Ectodermal cell (in vitro differentiated cells): Measurements from ENCODE around the gene TIMM22.

ENCODE experiments used
- H3K27ac ChIP-seq: 2 replicates; pipeline ENCODE4 v1.7.0; 2013; ENCODE audit warnings: mild to moderate bottlenecking, low read depth, low read length; ENCODE audit not compliant: insufficient read depth, poor library complexity, severe bottlenecking
- H3K27me3 ChIP-seq: 2 replicates; pipeline ENCODE4 v1.7.0; 2013; ENCODE audit warnings: mild to moderate bottlenecking, low read length; ENCODE audit not compliant: insufficient read depth, control insufficient read depth, poor library complexity, severe bottlenecking
- H3K36me3 ChIP-seq: one replicate; pipeline ENCODE4 v1.7.0; 2013; ENCODE audit warnings: low read length; ENCODE audit not compliant: control insufficient read depth, insufficient read depth
- H3K4me1 ChIP-seq: one replicate; pipeline ENCODE4 v1.7.0; 2013; ENCODE audit warnings: low read length; ENCODE audit not compliant: control insufficient read depth, insufficient read depth
- H3K4me3 ChIP-seq: 2 replicates; pipeline ENCODE4 v1.7.0; 2013; ENCODE audit warnings: low read depth, low read length, control low read depth; ENCODE audit not compliant: insufficient read depth
- H3K9me3 ChIP-seq: 2 replicates; pipeline ENCODE4 v1.7.0; 2013; ENCODE audit warnings: mild to moderate bottlenecking, low read length, moderate library complexity; ENCODE audit not compliant: control insufficient read depth
- WGBS, 2 experiments: methylation state at CpG; one replicate each; pipeline ENCODE4 v1.1.7; 2013; ENCODE audit warnings: missing lambda C conversion rate in 2 of 2; 5-methylcytosine and 5-hydroxymethylcytosine counted together

TIMM22 gene

GRCh38 chr17:1001640-1002411 lies 4.9 kb downstream of the TIMM22 start:
- Histone ChIP-seq H3K4me1 (peaks cover 6% of the 10 kb centered on the region), H3K27me3 (no peaks in the 10 kb centered on the region), H3K27ac (no peak overlapping the region), H3K4me3 (no peak overlapping the region), H3K36me3 (peaks cover 16% of the 10 kb centered on the region), H3K9me3 (no peaks in the 10 kb centered on the region)
- WGBS, 2 experiments, result 91% methylated on average over 18 of the region's 18 CpGs

- Histone ChIP-seq H3K4me3 (no peak overlapping the region), H3K27ac (no peak overlapping the region), H3K4me1 (peaks cover 6% of the 10 kb centered on the region), H3K36me3 (peaks cover 16% of the 10 kb centered on the region), H3K9me3 (no peaks in the 10 kb centered on the region), H3K27me3 (no peaks in the 10 kb centered on the region)
- 92 to 96% methylated on average over 4 of the region's 4 CpGs for WGBS, 2 experiments
These were observed 5.5 kb downstream of the TIMM22 start for GRCh38 chr17:1002412-1002753.

GRCh38 chr17:1002771-1003555 lies 6.0 kb downstream of the TIMM22 start:
- Histone ChIP-seq H3K36me3 (peaks cover 16% of the 10 kb centered on the region), H3K4me3 (no peak overlapping the region), H3K4me1 (peaks cover 3% of the 10 kb centered on the region), H3K27me3 (no peaks in the 10 kb centered on the region), H3K9me3 (no peaks in the 10 kb centered on the region), H3K27ac (no peak overlapping the region)
- 89 to 90% methylated on average over 17 to 19 of the region's 19 CpGs for WGBS, 2 experiments

GRCh38 chr17:1003633-1003971 lies 6.7 kb downstream of the TIMM22 start:
- Histone ChIP-seq H3K4me3 (no peak overlapping the region), H3K27ac (no peak overlapping the region), H3K36me3 (peaks cover 16% of the 10 kb centered on the region), H3K27me3 (no peaks in the 10 kb centered on the region), H3K4me1 (no peaks in the 10 kb centered on the region), H3K9me3 (no peaks in the 10 kb centered on the region)
- WGBS, 2 experiments, result 92 to 93% methylated on average over 5 of the region's 5 CpGs

GRCh38 chr17:1003972-1004768 lies 7.2 kb downstream of the TIMM22 start:
- Histone ChIP-seq H3K9me3 (no peaks in the 10 kb centered on the region), H3K27ac (no peak overlapping the region), H3K4me3 (no peak overlapping the region)

GRCh38 chr17:1004769-1005295 lies 7.9 kb downstream of the TIMM22 start:
- Histone ChIP-seq H3K36me3 (peaks cover 16% of the 10 kb centered on the region), H3K4me3 (no peak overlapping the region), H3K4me1 (no peaks in the 10 kb centered on the region), H3K27ac (no peak overlapping the region), H3K9me3 (no peaks in the 10 kb centered on the region), H3K27me3 (no peaks in the 10 kb centered on the region)
- WGBS, 2 experiments, result 86% methylated on average over 13 of the region's 13 CpGs

More at GRCh38 chr17:1003972-1004768, 7.2 kb downstream of the TIMM22 start:
- peaks cover 16% of the 10 kb centered on the region for H3K36me3 ChIP-seq
- H3K4me1 ChIP-seq, result no peaks in the 10 kb centered on the region
- H3K27me3 ChIP-seq, result no peaks in the 10 kb centered on the region
- WGBS, 2 experiments, result 90% methylated on average over 30 of the region's 30 CpGs

GRCh38 chr17:1005361-1005946 lies 8.5 kb downstream of the TIMM22 start:
- Histone ChIP-seq H3K9me3 (no peaks in the 10 kb centered on the region), H3K36me3 (peaks cover 16% of the 10 kb centered on the region), H3K4me1 (no peaks in the 10 kb centered on the region), H3K27ac (no peak overlapping the region), H3K27me3 (no peaks in the 10 kb centered on the region), H3K4me3 (no peak overlapping the region)
- WGBS, 2 experiments, result 94 to 95% methylated on average over 23 of the region's 23 CpGs

GRCh38 chr17:1006054-1006453 lies 9.1 kb downstream of the TIMM22 start:
- no peak overlapping the region for H3K27ac ChIP-seq
- H3K4me1 ChIP-seq, result no peaks in the 10 kb centered on the region
- H3K27me3 ChIP-seq, result no peaks in the 10 kb centered on the region
- no peaks in the 10 kb centered on the region for H3K9me3 ChIP-seq
- no peak overlapping the region for H3K4me3 ChIP-seq
- peaks cover 11% of the 10 kb centered on the region for H3K36me3 ChIP-seq
- WGBS, 2 experiments, result 92 to 93% methylated on average over 16 of the region's 16 CpGs

GRCh38 chr17:1007310-1008007 lies 10.5 kb downstream of the TIMM22 start:
- 94% methylated on average over 16 of the region's 16 CpGs for WGBS, 2 experiments
- no peaks in the 10 kb centered on the region for H3K27me3 ChIP-seq
- no peak overlapping the region for H3K27ac ChIP-seq
- no peaks in the 10 kb centered on the region for H3K4me1 ChIP-seq
- no peaks in the 10 kb centered on the region for H3K9me3 ChIP-seq
- no peaks in the 10 kb centered on the region for H3K36me3 ChIP-seq
- no peak overlapping the region for H3K4me3 ChIP-seq
